ENCODE measurements around the gene MADCAM1.
"Not testable (repeated sequence)": the region's sequence is repeated elsewhere in the genome, so short reads cannot be mapped to it uniquely, and the experiment has no call there.

The MADCAM1 gene

GRCh38 chr19:478976-479375 is 17.3 kb upstream of the MADCAM1 start:
- TF ChIP-seq CTCF (IDR thresholded peaks at IDR 0.05; ENCODE audit: insufficient read depth, low read length, missing control alignments) = no peak
- H3K4me3 ChIP-seq (ENCODE audit: low read depth, low read length) = no peak overlapping the region
- ChIA-PET POLR2A (interaction anchor here (1.5 kb wide), 1 partner anchor 10 kb away, joined by 3 read pairs; no protein-coding TSS in a partner anchor), CTCF (interaction anchor here (0.6 to 1.6 kb wide), 3 partner anchors 9 to 467 kb away, joined by 3 to 7 read pairs (median 3); no protein-coding TSS in a partner anchor)
- no peak for DNase-seq (ENCODE audit: low read depth, low spot score)

GRCh38 chr19:480016-480855 is 16.1 kb upstream of the MADCAM1 start:
- H3K4me3 ChIP-seq (ENCODE audit: low read depth, low read length) = peak overlapping the region; percentile 30
- POLR2A ChIA-PET = interaction anchor here (1.0 kb wide), 1 partner anchor 78 kb away, joined by 3 read pairs; no protein-coding TSS in a partner anchor
- CTCF ChIA-PET = interaction anchor here (0.8 to 1.0 kb wide), 2 partner anchors 26 to 30 kb away, joined by 3 to 4 read pairs; no protein-coding TSS in a partner anchor

GRCh38 chr19:481100-481499 is 15.2 kb upstream of the MADCAM1 start:
- CTCF ChIA-PET = interaction anchor here (0.6 kb wide), 1 partner anchor 19 kb away, joined by 3 read pairs; no protein-coding TSS in a partner anchor
- DNase-seq (ENCODE audit: low read depth, low spot score); H3K4me3 ChIP-seq (ENCODE audit: low read depth, low read length); POLR2A ChIA-PET: not testable (repeated sequence)

More at GRCh38 chr19:480016-480855, 16.1 kb upstream of the MADCAM1 start:
- no peak for DNase-seq (ENCODE audit: low read depth, low spot score)
- TF ChIP-seq CTCF (IDR thresholded peaks at IDR 0.05; ENCODE audit: insufficient read depth, low read length, missing control alignments) = peak; percentile 69

- ChIA-PET CTCF (interaction anchor here (1.8 kb wide), 1 partner anchor 24 kb away, joined by 6 read pairs; no protein-coding TSS in a partner anchor), POLR2A (no interaction called here)
- DNase-seq (ENCODE audit: low read depth, low spot score) = no peak
- TF ChIP-seq CTCF (IDR thresholded peaks at IDR 0.05; ENCODE audit: insufficient read depth, low read length, missing control alignments) = no peak
- H3K4me3 ChIP-seq (ENCODE audit: low read depth, low read length) = no peak overlapping the region
Measured at GRCh38 chr19:482186-483041, 13.9 kb upstream of the MADCAM1 start.

GRCh38 chr19:483332-484072 is 12.8 kb upstream of the MADCAM1 start:
- ChIA-PET CTCF (interaction anchor here (1.7 to 1.8 kb wide), 2 partner anchors 23 to 27 kb away, joined by 6 to 8 read pairs; no protein-coding TSS in a partner anchor), POLR2A (no interaction called here)
- no peak overlapping the region for H3K4me3 ChIP-seq (ENCODE audit: low read depth, low read length)
- no peak for DNase-seq (ENCODE audit: low read depth, low spot score)
- no peak for TF ChIP-seq CTCF (IDR thresholded peaks at IDR 0.05; ENCODE audit: insufficient read depth, low read length, missing control alignments)

- CTCF ChIA-PET = interaction anchor here (1.7 to 1.8 kb wide), 2 partner anchors 22 to 26 kb away, joined by 6 to 8 read pairs; no protein-coding TSS in a partner anchor
- DNase-seq (ENCODE audit: low read depth, low spot score) = no peak
- H3K4me3 ChIP-seq (ENCODE audit: low read depth, low read length) = no peak overlapping the region
- TF ChIP-seq CTCF (IDR thresholded peaks at IDR 0.05; ENCODE audit: insufficient read depth, low read length, missing control alignments) = no peak
- POLR2A ChIA-PET = no interaction called here
Measured at GRCh38 chr19:484494-484893, 11.8 kb upstream of the MADCAM1 start.

Data from AG04449 (cell line).